Right cardiac atrium (tissue), 5 donors: ENCODE results near the gene PRPF18. TPM values are rescaled to one million over a fixed set of nuclear protein-coding genes. Genes with fewer than 3 reads are reported as not detected.
A peak's percentile ranks its signal among the peaks of the same experiment; 100 is the strongest.
"Not testable (repeated sequence)": the region's sequence is repeated elsewhere in the genome, so short reads cannot be mapped to it uniquely, and the experiment has no call there.

Source experiments
- ATAC-seq, 2 donors: fragments of 200-7000 bp; cut with Tn5 transposase; one replicate each; pipeline versions ENCODE4 v1.8.0 to v1.9.1; 2020; ENCODE audit warnings: moderate library complexity in 2 of 2, mild to moderate bottlenecking in 1 of 2
- DNase-seq, 3 donors: peaks; one replicate each; pipeline ENCODE4 v3.0.0-alpha.2; 2020
- H3K27ac ChIP-seq: one replicate; pipeline ENCODE4 v1.5.1; 2013; ENCODE audit warnings: mild to moderate bottlenecking, low read length, control low read depth, moderate library complexity
- H3K27me3 ChIP-seq: one replicate; pipeline ENCODE4 v1.6.1; 2013; ENCODE audit not compliant: control insufficient read depth, insufficient read depth
- H3K4me1 ChIP-seq: one replicate; pipeline ENCODE4 v1.6.1; 2013; ENCODE audit warnings: low read length; ENCODE audit not compliant: control insufficient read depth, insufficient read depth
- H3K4me3 ChIP-seq: one replicate; pipeline ENCODE4 v1.5.1; 2013; ENCODE audit warnings: low read length, control low read depth
- H3K9me3 ChIP-seq: one replicate; pipeline ENCODE4 v1.6.1; 2013; ENCODE audit warnings: low read length; ENCODE audit not compliant: control insufficient read depth
- WGBS: extraction: QIAGEN DNeasy Blood & Tissue Kit; methylation state at CpG from one replicate; pipeline ENCODE4 v1.1.7; 2013; 5-methylcytosine and 5-hydroxymethylcytosine counted together
- intact Hi-C, 4 donors: fragments of 100-400 bp; cut with DNase I; formaldehyde crosslinking; loops; one replicate each; pipeline versions ENCODE4 v1.11.0 to v1.14.0; 2022 to 2023
- long read RNA-seq, 4 donors: library from polyadenylated mRNA; unstranded; transcript quantifications; one replicate each; pipeline ENCODE4 v2.0.0, GENCODE V29; 2020 to 2021
- polyA plus RNA-seq: library from polyadenylated mRNA; stranded (reverse); fragments of 200-250 nt; gene quantifications from one replicate; pipeline ENCODE4 v1.2.3, GENCODE V29; 2013
- total RNA-seq, 4 donors: library from RNA; stranded (reverse); fragmentation: NEBNext Ultra II Directional; extraction: Animal tissue kit (Norgen Biotek cat#: 25700); gene quantifications; one replicate each; pipeline ENCODE4 v1.2.1, GENCODE V29; 2021
- donor health status: healthy with polysubstance abuse.
- donor health status: DM: no; HTN: yes; CAD: no.
- donor health status: DM: no; HTN: no; CAD: no.
- donor health status: DM: no; HTN: yes; CAD: no; lungs with severe emphysema.
- donor health status: DM: yes; HTN: yes; CAD: no.

Gene PRPF18
- total RNA-seq (10 to 100 TPM; 14.5 to 17.7 (median 15.1) TPM), polyA plus RNA-seq (14.6 TPM)
- long read RNA-seq, donor 1, transcript PRPF18-202 (10 exons, 1,717 nt), result major isoform, 27 of 40 reads
- long read RNA-seq, donor 1, partial matches to known transcripts, result 1 of 40 reads
- long read RNA-seq, donor 1, other reads (novel, unspliced or antisense), result 12 of 40 reads
- long read RNA-seq, donor 2, transcript PRPF18-202 (10 exons, 1,717 nt), result major isoform, 5 of 7 reads
- long read RNA-seq, donor 2, partial matches to known transcripts, result 0 of 7 reads
- long read RNA-seq, donor 2, other reads (novel, unspliced or antisense), result 2 of 7 reads
- long read RNA-seq, donor 3, transcript PRPF18-202 (10 exons, 1,717 nt), result major isoform, 50 of 68 reads
- long read RNA-seq, donor 3, partial matches to known transcripts, result 4 of 68 reads
- long read RNA-seq, donor 3, other reads (novel, unspliced or antisense), result 14 of 68 reads
- long read RNA-seq, donor 4, partial matches to known transcripts, result 0 of 5 reads
- long read RNA-seq, donor 4, other reads (novel, unspliced or antisense), result 1 of 5 reads

- intact Hi-C loops, result no loop called here
- Histone ChIP-seq H3K4me1 (peaks cover 3% of the 10 kb centered on the region), H3K27me3 (no peaks in the 10 kb centered on the region), H3K9me3 (no peaks in the 10 kb centered on the region), H3K4me3 (peak within 1 kb of the TSS; percentile 95), H3K27ac (peak within 1 kb of the TSS; percentile 54)
- DNase-seq, result peak; percentile 94 to 97 (median 96)
- under 1% methylated on average over 38 of the region's 38 CpGs for WGBS
- ATAC-seq, result peak; percentile 99
Measured at GRCh38 chr10:13586676-13587355, at the start of gene PRPF18. TSS of gene PRPF18 (plus strand) at chr10:13586965. CDS start at chr10:13587087, 122 bp downstream.

GRCh38 chr10:13537985-13538384 is 48.8 kb upstream of the PRPF18 start:
- not testable (repeated sequence) for H3K4me3 ChIP-seq, DNase-seq, H3K27ac ChIP-seq, H3K9me3 ChIP-seq, H3K27me3 ChIP-seq, ATAC-seq, H3K4me1 ChIP-seq
- 54% methylated on average over 9 of the region's 9 CpGs for WGBS
- intact Hi-C loops, result loop anchor here in 2 of 4 donors (10.0 kb wide), 1 partner anchor 163 kb away; no protein-coding TSS in a partner anchor

GRCh38 chr10:13542533-13542932 is 44.2 kb upstream of the PRPF18 start:
- no peaks in the 10 kb centered on the region for H3K9me3 ChIP-seq
- H3K27ac ChIP-seq, result no peak overlapping the region
- H3K4me1 ChIP-seq, result no peaks in the 10 kb centered on the region
- no peak for ATAC-seq
- intact Hi-C loops, result no loop called here
- H3K4me3 ChIP-seq, result no peak overlapping the region
- 88% methylated on average over 5 of the region's 5 CpGs for WGBS
- no peak for DNase-seq
- H3K27me3 ChIP-seq, result no peaks in the 10 kb centered on the region

GRCh38 chr10:13550802-13551201 is 36.0 kb upstream of the PRPF18 start:
- WGBS, result 80% methylated on average over 2 of the region's 2 CpGs
- H3K9me3 ChIP-seq, result peaks cover 3% of the 10 kb centered on the region
- ATAC-seq (no peak), DNase-seq (no peak)
- H3K27me3 ChIP-seq, result no peaks in the 10 kb centered on the region
- no peaks in the 10 kb centered on the region for H3K4me1 ChIP-seq
- H3K4me3 ChIP-seq, result no peak overlapping the region
- intact Hi-C loops, result no loop called here
- no peak overlapping the region for H3K27ac ChIP-seq

- ATAC-seq, result no peak
- intact Hi-C loops, result no loop called here
- WGBS, result 45% methylated on average over 2 of the region's 2 CpGs
Measured at GRCh38 chr10:13555884-13556510, 30.8 kb upstream of the PRPF18 start.

GRCh38 chr10:13559124-13559700 is 27.6 kb upstream of the PRPF18 start:
- intact Hi-C loops, result no loop called here
- Histone ChIP-seq H3K4me3 (no peak overlapping the region), H3K27me3 (no peaks in the 10 kb centered on the region), H3K27ac (no peak overlapping the region), H3K4me1 (no peaks in the 10 kb centered on the region), H3K9me3 (no peaks in the 10 kb centered on the region)
- no peak for DNase-seq
- no peak for ATAC-seq
- WGBS, result 66% methylated on average over 2 of the region's 2 CpGs

More at GRCh38 chr10:13555884-13556510, 30.8 kb upstream of the PRPF18 start:
- Histone ChIP-seq H3K4me1 (no peaks in the 10 kb centered on the region), H3K9me3 (no peaks in the 10 kb centered on the region), H3K27me3 (no peaks in the 10 kb centered on the region), H3K4me3 (no peak overlapping the region), H3K27ac (no peak overlapping the region)
- DNase-seq, result no peak

DNA sequence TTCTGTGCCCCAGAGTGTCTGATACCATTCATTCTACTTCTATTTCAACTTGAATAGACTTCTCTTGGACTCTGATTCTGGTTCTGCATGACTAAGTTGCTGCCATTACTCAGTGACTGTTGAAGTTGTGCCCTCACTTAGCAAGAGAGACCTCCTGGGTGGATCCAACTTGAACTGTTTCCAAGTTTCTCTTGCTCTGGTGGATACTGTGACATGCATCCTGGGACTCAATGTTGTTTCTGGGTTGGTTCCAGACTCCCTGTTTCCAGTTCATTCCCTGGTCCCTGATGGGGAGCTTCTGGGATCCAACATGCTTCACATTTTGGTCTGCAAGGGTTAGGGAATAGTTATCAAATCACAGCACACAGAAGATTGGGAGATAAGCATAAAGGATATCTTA is 26.2 kb upstream of the PRPF18 start:
- Histone ChIP-seq H3K4me1 (no peaks in the 10 kb centered on the region), H3K27ac (no peak overlapping the region), H3K9me3 (no peaks in the 10 kb centered on the region), H3K27me3 (no peaks in the 10 kb centered on the region), H3K4me3 (no peak overlapping the region)
- ATAC-seq, result no peak
- intact Hi-C loops, result no loop called here
- DNase-seq, result no peak

DNA sequence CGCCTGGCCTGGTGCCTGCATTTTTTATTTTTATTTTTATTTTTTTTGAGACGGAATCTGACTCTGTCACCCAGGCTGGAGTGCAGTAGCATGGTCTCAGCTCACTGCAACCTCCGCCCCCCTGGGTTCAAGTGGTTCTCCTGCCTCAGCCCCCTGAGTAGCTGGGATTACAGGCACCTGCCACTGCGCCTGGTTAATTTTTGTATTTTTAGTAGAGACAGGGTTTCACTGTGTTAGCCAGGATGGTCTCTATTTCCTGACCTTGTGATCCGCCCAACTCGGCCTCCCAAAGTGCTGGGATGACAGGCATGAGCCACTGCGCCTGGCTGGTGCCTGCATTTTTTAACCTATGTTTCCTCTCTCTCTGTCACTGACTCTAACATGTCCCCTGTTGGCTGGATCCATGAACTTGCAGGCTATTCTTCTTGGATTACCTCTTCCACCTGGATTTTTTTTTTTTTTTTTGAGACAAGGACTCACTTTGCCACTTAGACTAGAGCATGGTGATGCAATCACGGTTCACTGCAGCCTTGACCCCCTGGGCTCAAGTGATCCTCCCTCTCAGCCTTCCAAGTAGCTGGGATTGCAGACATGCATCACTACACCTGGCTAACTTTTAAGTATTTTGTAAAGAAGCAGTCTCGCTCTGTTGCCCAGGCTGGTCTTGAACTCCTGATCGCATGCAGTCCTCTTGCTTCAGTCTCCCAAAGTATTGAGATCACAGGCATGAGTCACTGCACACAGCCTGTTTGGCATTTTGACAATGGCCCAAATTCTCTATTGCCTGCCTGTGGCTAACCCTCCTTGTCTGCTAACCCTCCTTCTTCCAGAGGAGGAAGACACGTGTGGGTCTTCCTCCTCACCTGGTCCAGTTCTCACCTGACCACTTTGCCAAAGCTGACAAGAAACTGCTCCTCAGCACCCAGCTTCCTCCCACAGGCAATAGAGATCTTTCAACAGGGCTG is 23.0 kb upstream of the PRPF18 start:
- 94% methylated on average over 11 of the region's 11 CpGs for WGBS
- intact Hi-C loops, result no loop called here
- Histone ChIP-seq H3K27ac (no peak overlapping the region), H3K4me1 (no peaks in the 10 kb centered on the region), H3K4me3 (no peak overlapping the region), H3K9me3 (no peaks in the 10 kb centered on the region), H3K27me3 (no peaks in the 10 kb centered on the region)
- DNase-seq (no peak), ATAC-seq (no peak)

GRCh38 chr10:13564576-13564975 is 22.2 kb upstream of the PRPF18 start:
- no peaks in the 10 kb centered on the region for H3K27me3 ChIP-seq
- no peaks in the 10 kb centered on the region for H3K4me1 ChIP-seq
- H3K27ac ChIP-seq, result no peak overlapping the region
- ATAC-seq (no peak), DNase-seq (no peak)
- intact Hi-C loops, result no loop called here
- no peaks in the 10 kb centered on the region for H3K9me3 ChIP-seq
- 85% methylated on average over 3 of the region's 3 CpGs for WGBS
- no peak overlapping the region for H3K4me3 ChIP-seq

GRCh38 chr10:13567030-13567429 is 19.7 kb upstream of the PRPF18 start:
- ATAC-seq, result peak in 1 of 2 donors; percentile 45
- no peak for DNase-seq
- Histone ChIP-seq H3K27me3 (no peaks in the 10 kb centered on the region), H3K4me1 (no peaks in the 10 kb centered on the region), H3K9me3 (no peaks in the 10 kb centered on the region), H3K4me3 (no peak overlapping the region), H3K27ac (no peak overlapping the region)
- 82% methylated on average over 1 of the region's 1 CpG for WGBS
- intact Hi-C loops, result no loop called here
